Neural cell (in vitro differentiated cells): ENCODE measurements around the gene PCIF1. TPM values are rescaled to one million over a fixed set of nuclear protein-coding genes. Genes with fewer than 3 reads are reported as not detected.

Source experiments
- H2AFZ ChIP-seq: fragments of 200-600, 300-800 bp; sonication (generic), shearing (Covaris generic); 2 replicates; pipeline ENCODE4 v1.6.0; 2014; ENCODE audit warnings: low read depth, mild to moderate bottlenecking, antibody characterized with exemption, low read length, moderate library complexity
- H3F3A ChIP-seq: fragments of 200-600 bp; shearing (Covaris generic); 2 replicates; pipeline ENCODE4 v1.6.1; 2016; ENCODE audit warnings: mild to moderate bottlenecking, moderate library complexity, mixed read lengths, antibody characterized with exemption, low read length; ENCODE audit not compliant: insufficient read depth, poor library complexity, severe bottlenecking
- H3K27ac ChIP-seq: fragments of 200-600, 300-800 bp; sonication (generic), shearing (Covaris generic); 2 replicates; pipeline ENCODE4 v1.5.1; 2014; ENCODE audit warnings: mild to moderate bottlenecking, low read length, moderate library complexity
- H3K27me3 ChIP-seq: fragments of 300-800, 200-600 bp; sonication (generic), shearing (Covaris generic); 2 replicates; pipeline ENCODE4 v1.6.0; 2014; ENCODE audit warnings: mild to moderate bottlenecking, low read depth, low read length, moderate library complexity; ENCODE audit not compliant: insufficient read depth
- H3K36me3 ChIP-seq: fragments of 300-800, 200-600 bp; sonication (generic), shearing (Covaris generic); 2 replicates; pipeline ENCODE4 v1.5.1; 2014; ENCODE audit warnings: mild to moderate bottlenecking, antibody characterized with exemption, low read length, moderate library complexity; ENCODE audit not compliant: insufficient read depth
- H3K4me2 ChIP-seq: fragments of 300-800, 200-600 bp; sonication (generic), shearing (Covaris generic); 2 replicates; pipeline ENCODE4 v1.6.0; 2014; ENCODE audit warnings: mild to moderate bottlenecking, low read length
- H3K4me3 ChIP-seq: fragments of 300-800, 200-600 bp; sonication (generic), shearing (Covaris generic); 2 replicates; pipeline ENCODE4 v1.5.1; 2014; ENCODE audit warnings: mild to moderate bottlenecking, low read length, moderate library complexity
- H3K79me2 ChIP-seq: fragments of 200-600 bp; shearing (Covaris generic); replicated peaks from 2 replicates; pipeline ENCODE4 v1.6.0; 2014; ENCODE audit warnings: mild to moderate bottlenecking, low read length, moderate library complexity; ENCODE audit not compliant: insufficient read depth
- H3K9ac ChIP-seq: fragments of 300-800, 200-600 bp; sonication (generic), shearing (Covaris generic); 2 replicates; pipeline ENCODE4 v1.6.1; 2016; ENCODE audit warnings: mild to moderate bottlenecking, low read length, mixed read lengths
- H3K9me2 ChIP-seq: fragments of 200-600 bp; shearing (Covaris generic); 2 replicates; pipeline ENCODE4 v1.6.1; 2016; ENCODE audit warnings: mild to moderate bottlenecking, low read length, mixed read lengths; ENCODE audit not compliant: insufficient read depth
- H3K9me3 ChIP-seq: fragments of 200-600, 300-800 bp; sonication (generic), shearing (Covaris generic); 2 replicates; pipeline ENCODE4 v1.6.1; 2016; ENCODE audit warnings: mild to moderate bottlenecking, mixed run types, low read length, moderate library complexity, mixed read lengths
- H4K20me1 ChIP-seq: fragments of 200-600 bp; shearing (Covaris generic); 2 replicates; pipeline ENCODE4 v1.6.1; 2016; ENCODE audit warnings: mild to moderate bottlenecking, mixed run types; ENCODE audit not compliant: insufficient read depth
- CTCF ChIP-seq: fragments of 450-650 bp; IDR thresholded peaks from 2 replicates; pipeline ENCODE4 v1.5.1; 2014; ENCODE audit warnings: antibody characterized with exemption, mild to moderate bottlenecking, moderate library complexity; ENCODE audit not compliant: poor library complexity, severe bottlenecking
- EP300 ChIP-seq: fragments of 450-650 bp; conservative IDR thresholded peaks from 2 replicates; pipeline ENCODE4 v1.6.1; 2014; ENCODE audit warnings: antibody characterized with exemption, mild to moderate bottlenecking, moderate library complexity; ENCODE audit not compliant: poor library complexity, severe bottlenecking
- EZH2 ChIP-seq: fragments of 200-600, 300-800 bp; shearing (Covaris generic), sonication (generic); IDR thresholded peaks from 2 replicates; pipeline ENCODE4 v1.6.1; 2014; ENCODE audit warnings: antibody characterized with exemption, low read length, borderline replicate concordance, mild to moderate bottlenecking; ENCODE audit not compliant: insufficient read depth, poor library complexity, severe bottlenecking
- MXI1 ChIP-seq: fragments of 450-650 bp; conservative IDR thresholded peaks from 2 replicates; pipeline ENCODE4 v1.6.1; 2014; ENCODE audit warnings: antibody characterized with exemption, mild to moderate bottlenecking; ENCODE audit not compliant: poor library complexity, severe bottlenecking
- POLR2AphosphoS5 ChIP-seq: IDR thresholded peaks from 2 replicates; pipeline ENCODE4 v1.6.1; 2012
- RAD21 ChIP-seq: fragments of 450-650 bp; conservative IDR thresholded peaks from 2 replicates; pipeline ENCODE4 v1.6.1; 2014; ENCODE audit warnings: antibody characterized with exemption, mild to moderate bottlenecking, moderate library complexity
- REST ChIP-seq: IDR thresholded peaks from 2 replicates; pipeline ENCODE4 v1.6.1; 2012; ENCODE audit warnings: borderline replicate concordance
- SMC3 ChIP-seq: fragments of 450-650 bp; conservative IDR thresholded peaks from 2 replicates; pipeline ENCODE4 v1.6.1; 2014; ENCODE audit warnings: antibody characterized with exemption, mild to moderate bottlenecking, moderate library complexity; ENCODE audit not compliant: poor library complexity
- TAF1 ChIP-seq: IDR thresholded peaks from 2 replicates; pipeline ENCODE4 v1.6.1; 2012; ENCODE audit warnings: low read depth
- polyA plus RNA-seq: library from polyadenylated mRNA; depleted of rRNA; stranded (reverse); fragments of >200 nt; gene quantifications from 2 replicates; pipeline ENCODE4 v1.2.3, GENCODE V29; 2014

The PCIF1 gene
- polyA plus RNA-seq, 1 donor from 2014 or later, result 28.3 TPM

- Histone ChIP-seq H3K9me2 (no peaks in the 10 kb centered on the region), H4K20me1 (no peaks in the 10 kb centered on the region), H2AFZ (peak overlapping the region; percentile 91), H3K9me3 (no peaks in the 10 kb centered on the region), H3K9ac (peak overlapping the region; percentile 100), H3K27me3 (no peaks in the 10 kb centered on the region), H3K4me3 (peak overlapping the region; percentile 93), H3F3A (no peaks in the 10 kb centered on the region), H3K27ac (peak overlapping the region; percentile 100), H3K79me2 (peaks cover 21% of the 10 kb centered on the region), H3K36me3 (no peaks in the 10 kb centered on the region), H3K4me2 (peak overlapping the region; percentile 57)
- TF ChIP-seq EZH2 (no peak), SMC3 (peak; percentile 49), CTCF (peak; percentile 67)
Measured at GRCh38 chr20:45933266-45934045, 1.0 kb upstream of the PCIF1 start.

GRCh38 chr20:45934046-45934585 lies 367 bp upstream of the PCIF1 start:
- Histone ChIP-seq H3K9me2 (no peaks in the 10 kb centered on the region), H3K27me3 (no peaks in the 10 kb centered on the region), H3K9me3 (no peaks in the 10 kb centered on the region), H3K36me3 (no peaks in the 10 kb centered on the region), H4K20me1 (no peaks in the 10 kb centered on the region), H3F3A (no peaks in the 10 kb centered on the region), H3K79me2 (peaks cover 21% of the 10 kb centered on the region), H3K4me2 (peak overlapping the region; percentile 57), H3K9ac (peak overlapping the region; percentile 100), H3K4me3 (peak overlapping the region; percentile 93), H3K27ac (peak overlapping the region; percentile 100), H2AFZ (peak overlapping the region; percentile 91)
- no peak for TF ChIP-seq MXI1
- no peak for TF ChIP-seq EP300
- no peak for TF ChIP-seq SMC3
- TF ChIP-seq EZH2, result no peak
- no peak for TF ChIP-seq TAF1
- no peak for TF ChIP-seq CTCF
- TF ChIP-seq POLR2AphosphoS5, result no peak
- no peak for TF ChIP-seq REST
- no peak for TF ChIP-seq RAD21
